ACC112 (cell line): ENCODE results near the gene CFTR.
"Not testable (repeated sequence)": the region's sequence is repeated elsewhere in the genome, so short reads cannot be mapped to it uniquely, and the experiment has no call there.

Source experiments
- H2AFZ ChIP-seq: fragments of 200-600 bp; sonication (generic); one replicate; pipeline ENCODE4 v1.6.0; 2017; ENCODE audit warnings: antibody characterized with exemption, low read length; ENCODE audit not compliant: unreplicated experiment
- H3K27ac ChIP-seq: fragments of 200-600 bp; sonication (generic); 2 replicates; pipeline ENCODE4 v1.5.1; 2014; ENCODE audit warnings: low read depth, mild to moderate bottlenecking, antibody characterized with exemption, low read length, moderate library complexity
- H3K27me3 ChIP-seq: fragments of 200-600 bp; sonication (generic); 2 replicates; pipeline ENCODE4 v1.6.1; 2014; ENCODE audit warnings: mild to moderate bottlenecking, antibody characterized with exemption, low read length, moderate library complexity, mixed read lengths; ENCODE audit not compliant: insufficient read depth
- H3K36me3 ChIP-seq: fragments of 200-600 bp; sonication (generic); 2 replicates; pipeline ENCODE4 v1.6.1; 2016; ENCODE audit warnings: mild to moderate bottlenecking, antibody characterized with exemption, low read length, moderate library complexity, mixed read lengths; ENCODE audit not compliant: insufficient read depth
- H3K4me1 ChIP-seq: fragments of 200-600 bp; sonication (generic); one replicate; pipeline ENCODE4 v1.6.1; 2016; ENCODE audit warnings: low read length, mixed read lengths; ENCODE audit not compliant: insufficient read depth, unreplicated experiment, control insufficient read depth
- H3K4me3 ChIP-seq: fragments of 200-600 bp; sonication (generic); 2 replicates; pipeline ENCODE4 v1.5.1; 2014; ENCODE audit warnings: mild to moderate bottlenecking, low read depth, low read length
- H3K79me2 ChIP-seq: fragments of 200-600 bp; sonication (generic); one replicate; pipeline ENCODE4 v1.6.0; 2016; ENCODE audit warnings: low read length; ENCODE audit not compliant: control insufficient read depth, unreplicated experiment, insufficient read depth

Gene CFTR

DNA sequence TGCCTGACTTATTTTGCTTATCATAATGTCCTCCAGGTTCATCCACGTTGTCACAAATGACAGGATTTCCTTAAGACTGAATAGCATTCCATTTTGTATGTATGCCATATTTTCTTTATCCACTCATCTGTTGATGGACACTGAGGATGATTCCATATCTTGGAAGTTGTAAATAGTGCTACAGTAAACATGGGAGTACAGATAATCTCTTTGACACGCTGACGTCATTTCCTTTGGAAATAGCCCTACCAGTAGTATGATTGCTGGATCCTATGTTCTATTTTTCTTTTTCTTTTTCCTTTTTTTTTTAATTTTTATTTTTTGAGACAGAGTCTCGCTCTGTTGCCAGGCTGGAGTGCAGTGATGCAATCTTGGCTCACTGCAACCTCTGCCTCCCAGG, 225.8 kb downstream of the CFTR start:
- Histone ChIP-seq H2AFZ (no peak overlapping the region), H3K27ac (no peak overlapping the region), H3K4me3 (no peak overlapping the region), H3K36me3 (no peaks in the 10 kb centered on the region), H3K79me2 (no peaks in the 10 kb centered on the region), H3K4me1 (no peaks in the 10 kb centered on the region), H3K27me3 (no peaks in the 10 kb centered on the region; the same call in 1 of the 2 replicates)

DNA sequence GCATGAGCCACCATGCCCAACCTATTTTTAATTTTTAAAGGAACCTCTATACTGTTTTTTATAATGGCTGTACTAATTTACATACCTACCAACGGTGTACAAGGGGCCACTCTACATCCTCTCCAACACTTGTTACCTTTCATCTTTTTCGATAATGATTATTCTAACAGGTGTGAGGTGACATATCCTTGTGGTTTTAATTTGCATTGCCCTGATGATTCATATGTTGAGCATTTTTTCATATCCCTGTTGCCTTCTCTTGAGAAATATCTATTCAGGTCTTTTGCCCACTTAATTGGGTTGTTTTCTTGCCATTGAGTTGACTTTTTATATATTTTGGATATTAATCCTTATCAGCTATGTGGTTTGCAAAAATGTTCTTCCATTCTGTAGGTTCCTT, 226.4 kb downstream of the CFTR start:
- no peak overlapping the region for H3K4me3 ChIP-seq
- H3K4me1 ChIP-seq: no peaks in the 10 kb centered on the region
- no peaks in the 10 kb centered on the region for H3K36me3 ChIP-seq
- H3K79me2 ChIP-seq: no peaks in the 10 kb centered on the region
- no peak overlapping the region for H3K27ac ChIP-seq
- no peaks in the 10 kb centered on the region; the same call in 1 of the 2 replicates for H3K27me3 ChIP-seq
- H2AFZ ChIP-seq: no peak overlapping the region

DNA sequence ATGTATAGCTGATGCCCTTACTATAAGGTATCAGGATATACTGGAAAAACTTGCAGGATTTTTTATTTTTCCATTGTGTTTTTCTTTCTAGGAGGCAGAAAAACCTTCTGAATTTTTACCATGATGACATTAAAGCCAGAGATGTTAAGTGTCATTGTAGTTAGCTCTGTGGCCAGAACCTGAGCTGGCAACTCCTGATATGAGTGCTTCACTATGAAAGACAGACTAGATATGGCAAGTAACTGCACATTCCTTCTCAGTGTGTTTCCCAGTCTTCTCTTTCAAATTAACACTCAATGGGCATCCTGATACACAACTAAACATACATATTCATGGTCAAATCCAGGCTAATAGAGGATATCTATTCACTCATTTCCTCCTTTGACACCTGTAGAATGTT, 227.3 kb downstream of the CFTR start:
- H3K79me2 ChIP-seq: no peaks in the 10 kb centered on the region
- H3K4me3 ChIP-seq: no peak overlapping the region
- H3K4me1 ChIP-seq: no peaks in the 10 kb centered on the region
- no peaks in the 10 kb centered on the region for H3K36me3 ChIP-seq
- no peak overlapping the region for H2AFZ ChIP-seq
- no peak overlapping the region for H3K27ac ChIP-seq
- H3K27me3 ChIP-seq: no peaks in the 10 kb centered on the region; the same call in 1 of the 2 replicates

DNA sequence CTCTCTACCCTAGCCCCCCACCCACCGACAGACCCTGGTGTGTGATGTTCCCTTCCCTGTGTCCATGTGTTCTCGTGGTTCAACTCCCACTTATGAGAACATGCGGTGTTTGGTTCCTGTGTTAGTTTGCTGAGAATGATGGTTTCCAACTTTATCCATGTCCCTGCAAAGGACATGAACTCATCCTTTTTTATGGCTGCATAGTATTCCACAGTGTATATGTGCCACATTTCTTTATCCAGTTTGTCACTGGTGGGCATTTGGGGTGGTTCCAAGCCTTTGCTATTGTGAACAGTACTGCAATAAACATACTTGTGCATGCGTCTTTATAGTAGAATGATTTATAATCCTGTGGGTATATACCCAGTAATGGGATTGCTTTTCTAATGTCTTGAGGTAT, 228.3 kb downstream of the CFTR start:
- not testable (repeated sequence) for H3K79me2 ChIP-seq, H2AFZ ChIP-seq, H3K4me1 ChIP-seq, H3K36me3 ChIP-seq, H3K27ac ChIP-seq, H3K27me3 ChIP-seq, H3K4me3 ChIP-seq

DNA sequence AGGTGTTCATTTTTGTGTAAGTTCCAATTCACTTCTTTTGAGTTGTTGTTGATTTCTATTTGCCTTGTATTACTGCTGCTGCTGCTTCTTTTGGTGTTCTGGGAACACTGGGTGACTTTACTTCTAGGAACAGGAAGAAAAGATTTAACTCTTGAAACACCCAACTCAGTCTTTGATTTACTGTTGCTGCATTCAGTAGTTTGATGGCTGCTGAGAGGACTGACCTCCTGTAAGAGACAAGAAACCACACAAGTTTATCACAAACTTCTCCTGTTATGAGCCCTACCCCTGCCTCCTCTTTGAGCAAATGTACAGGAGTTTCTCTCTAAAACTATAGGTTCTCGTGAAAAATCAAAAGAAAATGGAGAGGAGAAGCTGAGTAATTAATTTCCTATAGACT, 231.7 kb downstream of the CFTR start:
- H3K79me2 ChIP-seq: no peaks in the 10 kb centered on the region
- no peaks in the 10 kb centered on the region for H3K36me3 ChIP-seq
- no peaks in the 10 kb centered on the region for H3K4me1 ChIP-seq
- H2AFZ ChIP-seq: no peak overlapping the region
- no peak overlapping the region for H3K4me3 ChIP-seq
- H3K27me3 ChIP-seq: peaks cover 4% of the 10 kb centered on the region
- H3K27ac ChIP-seq: no peak overlapping the region

DNA sequence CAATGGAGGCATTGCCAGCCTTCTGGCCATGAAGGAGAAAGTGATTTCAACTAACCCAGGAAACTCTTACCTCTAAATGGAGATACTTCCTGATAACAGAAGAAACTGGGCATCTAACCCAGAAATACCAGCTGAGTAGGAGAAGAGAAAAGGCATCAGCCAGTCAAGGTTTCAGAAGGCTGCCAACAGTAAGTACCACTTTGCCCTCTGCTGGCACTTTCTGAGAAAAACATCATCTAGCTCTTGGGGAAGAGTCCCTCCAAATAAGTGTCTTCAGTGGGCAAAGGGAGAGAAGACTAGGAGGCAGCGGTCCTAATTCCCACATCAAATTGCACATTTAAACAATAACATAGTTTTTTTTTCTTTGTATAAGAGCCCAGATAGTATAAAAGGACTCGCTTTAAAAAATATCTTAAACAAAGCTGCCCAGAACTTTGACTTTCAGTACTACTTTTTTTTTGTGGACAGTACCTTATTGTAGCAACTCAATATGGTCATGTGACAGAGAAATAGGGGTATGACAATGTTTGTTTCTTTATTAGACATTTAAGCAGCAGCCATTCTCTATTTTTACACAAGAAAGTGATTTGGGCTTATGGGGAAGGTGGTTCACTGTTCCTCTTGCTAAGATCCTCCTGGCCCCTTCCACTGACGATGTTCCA, 236.1 kb downstream of the CFTR start:
- Histone ChIP-seq H3K27me3 (peaks cover 19% of the 10 kb centered on the region), H3K79me2 (no peaks in the 10 kb centered on the region), H3K4me1 (no peaks in the 10 kb centered on the region), H2AFZ (no peak overlapping the region), H3K27ac (no peak overlapping the region), H3K36me3 (no peaks in the 10 kb centered on the region), H3K4me3 (no peak overlapping the region)

DNA sequence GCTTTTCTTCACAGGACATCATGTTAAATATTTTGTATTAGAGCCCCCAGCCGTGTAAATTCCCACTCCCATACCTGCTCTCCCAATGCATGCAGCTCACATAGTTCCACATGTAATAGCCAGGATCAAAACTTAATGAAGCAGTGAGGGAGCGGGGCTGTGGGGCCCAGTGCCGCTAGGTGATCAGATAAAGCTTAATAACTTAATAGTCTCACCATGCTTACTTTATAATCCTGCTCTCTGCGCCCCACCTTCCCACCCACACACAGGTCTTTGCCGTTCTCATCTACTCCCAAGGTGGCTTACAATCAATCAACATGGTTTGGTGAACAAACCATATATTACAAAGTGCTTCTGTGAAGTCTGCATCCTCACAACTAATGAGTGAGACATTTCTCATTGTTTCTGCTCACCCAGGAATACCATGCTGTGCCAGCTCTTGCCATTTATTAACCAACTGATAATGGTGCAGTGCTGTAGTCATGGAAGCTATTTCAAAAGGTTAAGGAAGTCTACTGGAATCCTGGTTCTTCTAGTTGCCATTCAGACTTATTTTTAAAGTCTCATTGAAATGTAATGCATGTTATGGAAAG, 237.0 kb downstream of the CFTR start:
- Histone ChIP-seq H3K27ac (no peak overlapping the region), H3K36me3 (no peaks in the 10 kb centered on the region), H3K4me3 (no peak overlapping the region), H3K79me2 (no peaks in the 10 kb centered on the region), H3K27me3 (peaks cover 19% of the 10 kb centered on the region), H3K4me1 (no peaks in the 10 kb centered on the region), H2AFZ (no peak overlapping the region)

DNA sequence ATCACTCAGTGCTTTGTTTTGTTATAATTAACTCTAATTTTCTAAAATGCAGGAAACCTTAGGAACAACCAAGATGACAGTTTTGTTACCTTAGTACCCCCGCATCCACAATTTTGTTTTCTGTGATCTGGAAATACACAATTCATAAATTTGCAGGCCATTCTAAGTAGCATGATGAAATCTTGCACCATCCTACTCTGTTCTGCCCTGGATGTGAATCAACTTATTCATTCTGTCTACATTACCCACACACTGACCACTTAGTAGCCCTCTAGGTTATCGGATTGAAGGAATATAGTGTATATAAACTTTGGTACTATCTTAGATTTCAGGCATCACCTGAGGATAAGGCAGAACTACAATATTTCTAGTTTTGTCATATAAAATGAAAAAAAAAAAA, 237.5 kb downstream of the CFTR start:
- Histone ChIP-seq H2AFZ (no peak overlapping the region), H3K27ac (no peak overlapping the region), H3K36me3 (no peaks in the 10 kb centered on the region), H3K4me1 (no peaks in the 10 kb centered on the region), H3K79me2 (no peaks in the 10 kb centered on the region), H3K27me3 (peaks cover 19% of the 10 kb centered on the region), H3K4me3 (no peak overlapping the region)
